Measurements from ENCODE around the gene OR51T1.

Gene OR51T1

DNA sequence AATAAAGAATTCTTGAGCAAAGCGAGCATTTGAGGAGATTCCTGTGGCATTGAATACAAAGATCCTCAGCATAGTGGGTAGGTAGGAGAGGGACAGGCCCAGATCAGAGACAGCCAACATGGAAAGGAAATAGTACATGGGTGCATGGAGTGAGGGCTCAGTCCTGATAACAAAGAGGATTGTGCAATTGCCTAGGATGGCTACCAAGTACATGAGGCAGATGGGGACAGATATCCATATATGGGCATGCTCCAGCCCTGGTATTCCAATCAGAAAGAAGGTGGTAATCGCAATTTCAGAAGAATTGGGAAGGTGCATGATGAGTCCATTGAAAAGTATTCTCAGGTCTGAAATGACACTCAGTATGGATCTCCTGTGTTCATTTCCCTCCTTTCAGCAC, 8.6 kb downstream of the OR51T1 start:
- H3K4me1 ChIP-seq (ENCODE audit: insufficient read depth, low read length, severe bottlenecking): no peaks in the 10 kb centered on the region
- no peak for TF ChIP-seq CTCF (IDR thresholded peaks at IDR 0.05; ENCODE audit: low read length)
- TF ChIP-seq EZH2 (IDR thresholded peaks at IDR 0.05; ENCODE audit: borderline replicate concordance, low read length): no peak
- H2AFZ ChIP-seq (ENCODE audit: low read length): no peak overlapping the region

GRCh38 chr11:4891996-4892640, 10.4 kb downstream of the OR51T1 start:
- Histone ChIP-seq H3K4me3 (ENCODE audit: low read depth, low read length, poor library complexity, severe bottlenecking) (no peak overlapping the region), H3K4me2 (ENCODE audit: low read length) (no peak overlapping the region), H3K36me3 (ENCODE audit: insufficient read depth, low read length) (no peaks in the 10 kb centered on the region), H3K27ac (ENCODE audit: low read depth, low read length, poor library complexity, severe bottlenecking) (no peak overlapping the region), H3K79me2 (ENCODE audit: insufficient read depth, low read length) (no peaks in the 10 kb centered on the region), H3K27me3 (ENCODE audit: insufficient read depth, low read length) (no peaks in the 10 kb centered on the region), H3K9me3 (ENCODE audit: low read length) (no peaks in the 10 kb centered on the region), H3K4me1 (ENCODE audit: insufficient read depth, low read length, severe bottlenecking) (no peaks in the 10 kb centered on the region), H3K9ac (ENCODE audit: low read length) (no peak overlapping the region), H2AFZ (ENCODE audit: low read length) (no peak overlapping the region), H4K20me1 (ENCODE audit: insufficient read depth, low read length) (no peaks in the 10 kb centered on the region), H3K9me2 (ENCODE audit: low read depth, low read length) (no peaks in the 10 kb centered on the region), H3F3A (ENCODE audit: insufficient read depth, low read length) (no peaks in the 10 kb centered on the region)
- no peak for TF ChIP-seq EZH2 (IDR thresholded peaks at IDR 0.05; ENCODE audit: borderline replicate concordance, low read length)
- TF ChIP-seq CTCF (IDR thresholded peaks at IDR 0.05; ENCODE audit: low read length): no peak

More for the DNA sequence above, 8.6 kb downstream of the OR51T1 start:
- Histone ChIP-seq H3K9ac (ENCODE audit: low read length) (no peak overlapping the region), H3K27me3 (ENCODE audit: insufficient read depth, low read length) (no peaks in the 10 kb centered on the region), H3K9me2 (ENCODE audit: low read depth, low read length) (no peaks in the 10 kb centered on the region), H3K36me3 (ENCODE audit: insufficient read depth, low read length) (no peaks in the 10 kb centered on the region), H3K4me2 (ENCODE audit: low read length) (no peak overlapping the region), H4K20me1 (ENCODE audit: insufficient read depth, low read length) (no peaks in the 10 kb centered on the region), H3K27ac (ENCODE audit: low read depth, low read length, poor library complexity, severe bottlenecking) (no peak overlapping the region), H3K79me2 (ENCODE audit: insufficient read depth, low read length) (no peaks in the 10 kb centered on the region), H3F3A (ENCODE audit: insufficient read depth, low read length) (no peaks in the 10 kb centered on the region), H3K9me3 (ENCODE audit: low read length) (no peaks in the 10 kb centered on the region), H3K4me3 (ENCODE audit: low read depth, low read length, poor library complexity, severe bottlenecking) (no peak overlapping the region)

GRCh38 chr11:4903484-4903883, 21.8 kb downstream of the OR51T1 start, which contains the start of gene OR51A7:
Gene OR51A7, plus strand, starts transcription at chr11:4903783. Its CDS starts 3,587 bp downstream, at chr11:4907370.
- no peaks in the 10 kb centered on the region for H3F3A ChIP-seq (ENCODE audit: insufficient read depth, low read length)
- no peaks in the 10 kb centered on the region; the same call in 1 of the 2 replicates for H3K27me3 ChIP-seq (ENCODE audit: insufficient read depth, low read length)
- H3K9ac ChIP-seq (ENCODE audit: low read length): no peak within 1 kb of the TSS
- no peaks in the 10 kb centered on the region for H4K20me1 ChIP-seq (ENCODE audit: insufficient read depth, low read length)
- no peak within 1 kb of the TSS for H3K4me3 ChIP-seq (ENCODE audit: low read depth, low read length, poor library complexity, severe bottlenecking)
- no peak within 1 kb of the TSS for H3K4me2 ChIP-seq (ENCODE audit: low read length)
- no peaks in the 10 kb centered on the region for H3K4me1 ChIP-seq (ENCODE audit: insufficient read depth, low read length, severe bottlenecking)
- no peaks in the 10 kb centered on the region for H3K9me3 ChIP-seq (ENCODE audit: low read length)
- no peaks in the 10 kb centered on the region for H3K79me2 ChIP-seq (ENCODE audit: insufficient read depth, low read length)
- no peaks in the 10 kb centered on the region for H3K36me3 ChIP-seq (ENCODE audit: insufficient read depth, low read length)
- no peaks in the 10 kb centered on the region for H3K9me2 ChIP-seq (ENCODE audit: low read depth, low read length)
- no peak within 1 kb of the TSS for H2AFZ ChIP-seq (ENCODE audit: low read length)
- no peak for TF ChIP-seq CTCF (IDR thresholded peaks at IDR 0.05; ENCODE audit: low read length)
- no peak for TF ChIP-seq EZH2 (IDR thresholded peaks at IDR 0.05; ENCODE audit: borderline replicate concordance, low read length)
- H3K27ac ChIP-seq (ENCODE audit: low read depth, low read length, poor library complexity, severe bottlenecking): no peak within 1 kb of the TSS
